CD4-positive, CD25-positive, alpha-beta regulatory T cell (primary cell): ENCODE results near the gene PDE6B. TPM values are rescaled to one million over a fixed set of nuclear protein-coding genes. Genes with fewer than 3 reads are reported as not detected.

Source experiments
- ATAC-seq, 2 donors: fragments of 150-1000 bp; cut with Tn5 transposase; one replicate each; pipeline ENCODE4 v1.10.0; 2021; ENCODE audit warnings: low read depth in 2 of 2, moderate number of reproducible peaks in 2 of 2, moderate library complexity in 1 of 2
- DNase-seq, 3 donors: peaks; one replicate each; pipeline versions ENCODE4 v3.0.0 to v3.0.0-alpha.2; 2012 to 2022; ENCODE audit warnings: mixed read lengths in 1 of 3
- H3K27ac ChIP-seq: one replicate; pipeline ENCODE4 v1.7.0; 2013; ENCODE audit warnings: mild to moderate bottlenecking, low read length; ENCODE audit not compliant: insufficient read depth, poor library complexity, severe bottlenecking
- H3K27me3 ChIP-seq: one replicate; pipeline ENCODE4 v1.7.0; 2013; ENCODE audit warnings: low read length; ENCODE audit not compliant: control insufficient read depth, insufficient read depth
- H3K36me3 ChIP-seq: one replicate; pipeline ENCODE4 v1.7.0; 2013; ENCODE audit warnings: mild to moderate bottlenecking, low read length, moderate library complexity; ENCODE audit not compliant: control insufficient read depth, insufficient read depth
- H3K4me1 ChIP-seq: 2 replicates; pipeline ENCODE4 v1.7.0; 2013; ENCODE audit warnings: mild to moderate bottlenecking, low read length; ENCODE audit not compliant: insufficient read depth, control insufficient read depth, poor library complexity, severe bottlenecking
- H3K4me3 ChIP-seq: one replicate; pipeline ENCODE4 v1.7.0; 2013; ENCODE audit warnings: low read depth, mild to moderate bottlenecking, low read length, moderate library complexity
- H3K9me3 ChIP-seq, 2 experiments: 1 replicate in 1 of 2; 2 replicates in 1 of 2; pipeline ENCODE4 v1.7.0; 2013; ENCODE audit warnings: low read length in 2 of 2, mild to moderate bottlenecking in 1 of 2, moderate library complexity in 1 of 2; ENCODE audit not compliant: control insufficient read depth in 2 of 2
- H3K27ac Mint-ChIP-seq, 3 donors: one replicate each; pipeline ENCODE4 v1.8.0; 2020 to 2022; ENCODE audit warnings: mild to moderate bottlenecking in 3 of 3, mixed read lengths in 3 of 3, moderate library complexity in 2 of 3
- H3K27me3 Mint-ChIP-seq: one replicate; pipeline ENCODE4 v1.8.0; 2022; ENCODE audit warnings: mild to moderate bottlenecking, mixed read lengths
- H3K36me3 Mint-ChIP-seq: one replicate; pipeline ENCODE4 v1.8.0; 2020; ENCODE audit warnings: mixed read lengths
- H3K4me1 Mint-ChIP-seq, 4 donors: one replicate each; pipeline ENCODE4 v1.8.0; 2020 to 2022; ENCODE audit warnings: mixed read lengths in 4 of 4, mild to moderate bottlenecking in 1 of 4
- H3K4me3 Mint-ChIP-seq, 4 donors: one replicate each; pipeline ENCODE4 v1.8.0; 2020 to 2022; ENCODE audit warnings: mild to moderate bottlenecking in 4 of 4, mixed read lengths in 4 of 4, moderate library complexity in 3 of 4
- H3K9me3 Mint-ChIP-seq, 7 donors: one replicate each; pipeline ENCODE4 v1.8.0; 2020 to 2022; ENCODE audit warnings: mixed read lengths in 7 of 7, mild to moderate bottlenecking in 3 of 7, moderate library complexity in 2 of 7
- polyA plus RNA-seq, 4 donors: library from polyadenylated mRNA; unstranded; fragments of 300-500 nt; fragmentation: Illumina TruSeq; gene quantifications; one replicate each; pipeline ENCODE4 v1.2.3, GENCODE V29; 2021
- total RNA-seq: library from RNA; stranded (reverse); gene quantifications from one replicate; pipeline ENCODE4 v1.2.3, GENCODE V29; 2022

Gene PDE6B
- total and polyA plus RNA-seq, 5 donors from 2014 or later, result 12.3 to 19.8 (median 13.8) TPM

DNA sequence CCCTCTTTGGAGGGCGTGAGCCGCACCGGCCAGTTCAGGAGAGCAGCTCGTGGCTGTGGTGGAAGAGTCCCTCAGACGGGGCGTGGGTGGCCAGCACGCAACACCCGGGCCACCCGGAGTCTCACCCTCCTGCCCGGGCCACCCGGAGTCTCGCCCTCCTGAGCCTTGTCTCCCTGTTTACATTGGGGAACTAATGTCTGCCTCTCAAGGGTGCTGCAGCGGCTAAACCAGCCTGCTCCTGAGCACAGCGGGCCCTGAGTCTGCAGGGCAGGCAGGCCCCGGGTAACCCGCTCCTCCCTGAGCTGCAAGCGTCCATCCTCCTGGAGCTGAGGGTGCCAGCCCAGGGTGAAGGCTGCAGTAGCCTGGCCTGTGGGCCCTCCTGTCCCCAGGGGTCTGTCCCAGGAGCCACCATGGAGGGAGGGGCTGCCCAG is 3.0 kb downstream of the PDE6B start:
- H3K9me3 Mint-ChIP-seq, result peaks cover 0 to 8% (median 4%) of the 10 kb centered on the region in 7 donors
- Histone ChIP-seq H3K27me3 (no peaks in the 10 kb centered on the region), H3K9me3 (peaks cover 0 to 13% of the 10 kb centered on the region in 2 experiments), H3K36me3 (no peaks in the 10 kb centered on the region), H3K4me3 (no peak overlapping the region), H3K27ac (no peak overlapping the region), H3K4me1 (no peaks in the 10 kb centered on the region)
- DNase-seq, result no peak
- no peak for ATAC-seq
- H3K4me1 Mint-ChIP-seq, result no peaks in the 10 kb centered on the region
- no peaks in the 10 kb centered on the region for H3K36me3 Mint-ChIP-seq
- H3K27ac Mint-ChIP-seq, result no peak overlapping the region
- H3K27me3 Mint-ChIP-seq, result no peaks in the 10 kb centered on the region
- no peak overlapping the region for H3K4me3 Mint-ChIP-seq

- DNase-seq (no peak), ATAC-seq (no peak)
- peaks cover 0 to 8% (median 4%) of the 10 kb centered on the region in 7 donors for H3K9me3 Mint-ChIP-seq
- H3K4me1 Mint-ChIP-seq, result no peaks in the 10 kb centered on the region
- no peaks in the 10 kb centered on the region for H3K27me3 Mint-ChIP-seq
- peaks cover 0 to 13% of the 10 kb centered on the region in 2 experiments for H3K9me3 ChIP-seq
- no peak overlapping the region for H3K27ac ChIP-seq
- no peaks in the 10 kb centered on the region for H3K27me3 ChIP-seq
- no peaks in the 10 kb centered on the region for H3K36me3 Mint-ChIP-seq
- no peak overlapping the region for H3K4me3 ChIP-seq
- no peak overlapping the region for H3K27ac Mint-ChIP-seq
- no peaks in the 10 kb centered on the region for H3K36me3 ChIP-seq
- H3K4me1 ChIP-seq, result no peaks in the 10 kb centered on the region
- no peak overlapping the region for H3K4me3 Mint-ChIP-seq
Measured at GRCh38 chr4:628821-629635, 3.7 kb downstream of the PDE6B start.

DNA sequence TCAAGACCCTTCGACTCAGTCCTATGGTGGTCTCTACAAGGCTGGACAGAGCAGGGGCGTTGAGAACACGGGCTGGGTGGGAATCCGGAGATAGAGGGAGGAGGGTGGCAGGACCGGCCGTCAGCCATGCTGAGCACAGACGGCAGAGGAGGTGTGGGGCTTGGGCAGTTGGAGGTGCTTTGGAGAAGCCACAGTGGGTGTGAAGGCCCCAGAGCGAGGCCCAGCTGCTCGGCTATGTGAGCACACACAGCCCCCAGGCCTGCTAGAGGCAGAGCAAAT is 4.2 kb downstream of the PDE6B start:
- no peak overlapping the region for H3K27ac ChIP-seq
- ATAC-seq, result no peak
- no peaks in the 10 kb centered on the region for H3K27me3 ChIP-seq
- Mint-ChIP-seq H3K4me3 (no peak overlapping the region), H3K27ac (no peak overlapping the region), H3K4me1 (no peaks in the 10 kb centered on the region), H3K27me3 (no peaks in the 10 kb centered on the region), H3K9me3 (peaks cover 0 to 8% (median 4%) of the 10 kb centered on the region in 7 donors), H3K36me3 (no peaks in the 10 kb centered on the region)
- H3K36me3 ChIP-seq, result no peaks in the 10 kb centered on the region
- peaks cover 0 to 13% of the 10 kb centered on the region in 2 experiments for H3K9me3 ChIP-seq
- no peak for DNase-seq
- H3K4me3 ChIP-seq, result no peak overlapping the region
- no peaks in the 10 kb centered on the region for H3K4me1 ChIP-seq

DNA sequence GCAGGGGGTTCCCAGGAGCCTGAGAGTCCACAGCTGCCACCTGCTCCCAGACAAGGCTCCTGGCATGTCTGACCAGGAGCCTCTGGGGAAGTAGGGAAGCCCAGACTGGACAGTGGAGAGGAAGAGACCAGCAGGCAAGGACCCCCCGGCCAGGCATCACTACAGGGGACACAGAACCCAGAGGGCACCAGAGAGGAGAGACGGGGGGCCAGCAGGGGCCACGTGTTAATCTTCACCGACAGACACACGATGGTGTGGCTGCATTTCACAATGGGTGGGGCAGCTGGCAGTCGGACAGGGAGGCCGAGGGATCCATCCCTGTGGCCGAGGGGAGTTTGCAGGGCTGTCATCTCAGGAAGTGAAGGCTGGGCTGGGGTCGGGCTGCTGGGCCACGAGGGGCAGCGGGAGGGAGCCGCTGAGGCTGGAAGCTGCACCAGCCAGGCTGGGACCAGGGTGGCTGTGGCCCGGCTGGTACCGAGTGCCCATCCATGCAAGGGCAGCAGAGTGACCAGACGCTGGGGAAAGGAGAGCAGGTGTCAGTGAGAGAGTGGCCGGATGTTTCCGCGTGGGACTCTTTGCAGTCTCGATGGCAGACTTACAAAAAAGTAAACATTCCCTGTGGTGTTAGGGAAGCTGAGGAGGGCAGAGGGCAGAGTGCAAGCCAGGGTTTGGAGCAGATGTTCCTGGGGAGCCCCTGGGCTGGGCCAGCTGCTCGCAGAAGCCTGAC is 4.7 kb downstream of the PDE6B start:
- ATAC-seq (no peak), DNase-seq (no peak)
- Mint-ChIP-seq H3K4me3 (no peak overlapping the region), H3K9me3 (peaks cover 0 to 8% (median 4%) of the 10 kb centered on the region in 7 donors), H3K36me3 (no peaks in the 10 kb centered on the region), H3K4me1 (no peaks in the 10 kb centered on the region), H3K27me3 (no peaks in the 10 kb centered on the region), H3K27ac (no peak overlapping the region)
- no peak overlapping the region for H3K27ac ChIP-seq
- H3K27me3 ChIP-seq, result no peaks in the 10 kb centered on the region
- no peaks in the 10 kb centered on the region for H3K36me3 ChIP-seq
- H3K4me3 ChIP-seq, result no peak overlapping the region
- H3K4me1 ChIP-seq, result no peaks in the 10 kb centered on the region
- H3K9me3 ChIP-seq, result peaks cover 0 to 13% of the 10 kb centered on the region in 2 experiments

GRCh38 chr4:630656-631055 is 5.3 kb downstream of the PDE6B start:
- Mint-ChIP-seq H3K9me3 (peaks cover 0 to 8% (median 4%) of the 10 kb centered on the region in 7 donors), H3K27me3 (no peaks in the 10 kb centered on the region), H3K4me3 (no peak overlapping the region), H3K27ac (no peak overlapping the region), H3K4me1 (no peaks in the 10 kb centered on the region), H3K36me3 (no peaks in the 10 kb centered on the region)
- ATAC-seq (no peak), DNase-seq (no peak)
- Histone ChIP-seq H3K9me3 (peaks cover 0 to 13% of the 10 kb centered on the region in 2 experiments), H3K27me3 (no peaks in the 10 kb centered on the region), H3K4me3 (no peak overlapping the region), H3K36me3 (no peaks in the 10 kb centered on the region), H3K27ac (no peak overlapping the region), H3K4me1 (no peaks in the 10 kb centered on the region)

GRCh38 chr4:632196-632790 is 6.9 kb downstream of the PDE6B start:
- Mint-ChIP-seq H3K27ac (no peak overlapping the region), H3K4me1 (no peaks in the 10 kb centered on the region), H3K4me3 (no peak overlapping the region), H3K9me3 (peaks cover 0 to 6% (median 4%) of the 10 kb centered on the region in 7 donors), H3K36me3 (no peaks in the 10 kb centered on the region), H3K27me3 (no peaks in the 10 kb centered on the region)
- H3K27ac ChIP-seq, result no peak overlapping the region
- no peaks in the 10 kb centered on the region for H3K27me3 ChIP-seq
- H3K9me3 ChIP-seq, result peaks cover 0 to 13% of the 10 kb centered on the region in 2 experiments
- no peaks in the 10 kb centered on the region for H3K4me1 ChIP-seq
- H3K4me3 ChIP-seq, result no peak overlapping the region
- H3K36me3 ChIP-seq, result no peaks in the 10 kb centered on the region
- DNase-seq (no peak), ATAC-seq (no peak)

GRCh38 chr4:632926-633325 is 7.6 kb downstream of the PDE6B start:
- Mint-ChIP-seq H3K27me3 (no peaks in the 10 kb centered on the region), H3K36me3 (no peaks in the 10 kb centered on the region), H3K4me1 (no peaks in the 10 kb centered on the region), H3K27ac (no peak overlapping the region), H3K4me3 (peak overlapping the region in 1 of 4 donors; percentile 9), H3K9me3 (peaks cover 0 to 6% (median 4%) of the 10 kb centered on the region in 7 donors)
- Histone ChIP-seq H3K4me3 (no peak overlapping the region), H3K9me3 (peaks cover 0 to 13% of the 10 kb centered on the region in 2 experiments), H3K36me3 (no peaks in the 10 kb centered on the region), H3K27ac (no peak overlapping the region), H3K27me3 (no peaks in the 10 kb centered on the region), H3K4me1 (no peaks in the 10 kb centered on the region)
- ATAC-seq, result no peak
- no peak for DNase-seq
